NOMO-1 treated with DMSO at 0.1 percent for 48 hours (cell line): Measurements from ENCODE around the gene PRMT1.
A peak's percentile ranks its signal among the peaks of the same experiment; 100 is the strongest.

Experiments
- DNase-seq: peaks from one replicate; lab custom pipeline; 2025; ENCODE audit not compliant: unreplicated experiment; lab: John Stamatoyannopoulos, UW

Gene PRMT1

GRCh38 chr19:49651029-49651819 is 25.8 kb upstream of the PRMT1 start:
- no peak for DNase-seq

GRCh38 chr19:49651820-49652550 is 25.1 kb upstream of the PRMT1 start:
- DNase-seq: no peak

- no peak for DNase-seq
Observed at GRCh38 chr19:49652551-49653465, 24.3 kb upstream of the PRMT1 start.

GRCh38 chr19:49653466-49653806 is 23.6 kb upstream of the PRMT1 start:
- DNase-seq: no peak

- DNase-seq: no peak
Observed at GRCh38 chr19:49654581-49654980, 22.5 kb upstream of the PRMT1 start.

- DNase-seq: no peak
Observed at GRCh38 chr19:49655570-49656455, 21.3 kb upstream of the PRMT1 start.

GRCh38 chr19:49656456-49657109 is 20.5 kb upstream of the PRMT1 start:
- no peak for DNase-seq

GRCh38 chr19:49657493-49658138 is 19.5 kb upstream of the PRMT1 start:
- no peak for DNase-seq

GRCh38 chr19:49658139-49658517 is 18.9 kb upstream of the PRMT1 start:
- DNase-seq: no peak

GRCh38 chr19:49658566-49659442 is 18.3 kb upstream of the PRMT1 start:
- DNase-seq: no peak

GRCh38 chr19:49660338-49660961 is 16.6 kb upstream of the PRMT1 start:
- DNase-seq: no peak

- no peak for DNase-seq
Observed at GRCh38 chr19:49662011-49662410, 15.1 kb upstream of the PRMT1 start.

GRCh38 chr19:49663224-49663623 is 13.8 kb upstream of the PRMT1 start:
- DNase-seq: no peak

- peak; percentile 60 for DNase-seq
Observed at GRCh38 chr19:49664171-49665035, 12.7 kb upstream of the PRMT1 start.

- DNase-seq: no peak
Observed at GRCh38 chr19:49665036-49665350, 12.1 kb upstream of the PRMT1 start.

- DNase-seq: peak; percentile 93
Observed at GRCh38 chr19:49665351-49666119, 11.5 kb upstream of the PRMT1 start, which contains the start of the genes BCL2L12 and IRF3. BCL2L12 (plus strand) TSS chr19:49665933; CDS start chr19:49666693, 760 bp downstream. IRF3 (minus strand) TSS chr19:49665857; CDS start chr19:49664838, 1,019 bp downstream.

- no peak for DNase-seq
Observed at GRCh38 chr19:49666120-49666444, 11.0 kb upstream of the PRMT1 start.
